GM20431 (cell line): Measurements from ENCODE around the gene POLQ.
"Not testable (repeated sequence)": the region's sequence is repeated elsewhere in the genome, so short reads cannot be mapped to it uniquely, and the experiment has no call there.

ENCODE experiments used
- in situ Hi-C: fragments of 300-500 bp; cut with MseI, MboI; formaldehyde crosslinking; loops from one replicate; pipeline ENCODE4 v1.15.0; 2020; ENCODE audit warnings: low sequenced_read_pairs; ENCODE audit not compliant: unreplicated experiment

POLQ gene

GRCh38 chr3:121515862-121516261 is 29.9 kb downstream of the POLQ start:
- in situ Hi-C loops, result no loop called here

GRCh38 chr3:121515313-121515712 is 30.5 kb downstream of the POLQ start:
- in situ Hi-C loops, result no loop called here

GRCh38 chr3:121514496-121514895 is 31.3 kb downstream of the POLQ start:
- in situ Hi-C loops, result no loop called here

GRCh38 chr3:121508389-121508788 is 37.4 kb downstream of the POLQ start:
- in situ Hi-C loops, result no loop called here

- in situ Hi-C loops, result no loop called here
Measured at GRCh38 chr3:121505256-121505655, 40.5 kb downstream of the POLQ start.

- in situ Hi-C loops, result no loop called here
Measured at GRCh38 chr3:121504618-121505017, 41.2 kb downstream of the POLQ start.

- in situ Hi-C loops, result no loop called here
Measured at GRCh38 chr3:121496786-121497185, 49.0 kb downstream of the POLQ start.

GRCh38 chr3:121493431-121493830 is 52.4 kb downstream of the POLQ start:
- in situ Hi-C loops, result no loop called here

GRCh38 chr3:121491683-121492320 is 54.0 kb downstream of the POLQ start:
- in situ Hi-C loops, result no loop called here

- in situ Hi-C loops, result no loop called here
Measured at GRCh38 chr3:121490161-121490560, 55.6 kb downstream of the POLQ start.

GRCh38 chr3:121488628-121489027 is 57.2 kb downstream of the POLQ start:
- in situ Hi-C loops, result no loop called here

GRCh38 chr3:121483290-121483689 is 62.5 kb downstream of the POLQ start:
- in situ Hi-C loops, result no loop called here

GRCh38 chr3:121482660-121483059 is 63.1 kb downstream of the POLQ start:
- in situ Hi-C loops, result no loop called here

GRCh38 chr3:121481106-121481880 is 64.5 kb downstream of the POLQ start:
- in situ Hi-C loops, result no loop called here

GRCh38 chr3:121477589-121477988 is 68.2 kb downstream of the POLQ start:
- in situ Hi-C loops, result no loop called here

- in situ Hi-C loops, result no loop called here
Measured at GRCh38 chr3:121473001-121473400, 72.8 kb downstream of the POLQ start.

- in situ Hi-C loops, result no loop called here
Measured at GRCh38 chr3:121467085-121467484, 78.7 kb downstream of the POLQ start.

GRCh38 chr3:121463745-121464144 is 82.0 kb downstream of the POLQ start:
- in situ Hi-C loops, result no loop called here

GRCh38 chr3:121462565-121462964 is 83.2 kb downstream of the POLQ start:
- in situ Hi-C loops, result no loop called here

- in situ Hi-C loops, result not testable (repeated sequence)
Measured at GRCh38 chr3:121451752-121452151, 94.0 kb downstream of the POLQ start.

GRCh38 chr3:121443456-121443855 is 102.3 kb downstream of the POLQ start:
- in situ Hi-C loops, result no loop called here

GRCh38 chr3:121436641-121437040 is 109.1 kb downstream of the POLQ start:
- in situ Hi-C loops, result no loop called here
